ENCODE measurements around the gene GPM6B.

DNA sequence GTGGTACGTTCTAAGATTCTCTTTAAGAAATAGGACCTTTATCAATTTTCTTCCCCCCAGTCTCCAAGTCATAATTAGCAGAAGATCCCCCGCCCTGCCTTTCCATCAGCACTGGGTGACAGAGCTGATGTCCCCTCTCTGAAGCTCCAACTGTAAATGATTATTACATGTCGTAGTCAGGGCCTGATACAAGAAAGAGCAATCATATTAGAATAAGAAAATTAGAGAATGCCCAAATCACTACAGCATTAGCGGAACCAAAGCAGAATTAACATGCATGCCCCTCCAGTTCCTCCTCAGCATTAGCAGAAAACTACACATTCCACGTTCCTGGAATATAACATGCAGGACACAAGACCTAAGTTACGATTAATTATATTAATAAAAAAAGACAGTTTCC, 717 bp downstream of the GPM6B start:
- TF ChIP-seq, protein P1, sequence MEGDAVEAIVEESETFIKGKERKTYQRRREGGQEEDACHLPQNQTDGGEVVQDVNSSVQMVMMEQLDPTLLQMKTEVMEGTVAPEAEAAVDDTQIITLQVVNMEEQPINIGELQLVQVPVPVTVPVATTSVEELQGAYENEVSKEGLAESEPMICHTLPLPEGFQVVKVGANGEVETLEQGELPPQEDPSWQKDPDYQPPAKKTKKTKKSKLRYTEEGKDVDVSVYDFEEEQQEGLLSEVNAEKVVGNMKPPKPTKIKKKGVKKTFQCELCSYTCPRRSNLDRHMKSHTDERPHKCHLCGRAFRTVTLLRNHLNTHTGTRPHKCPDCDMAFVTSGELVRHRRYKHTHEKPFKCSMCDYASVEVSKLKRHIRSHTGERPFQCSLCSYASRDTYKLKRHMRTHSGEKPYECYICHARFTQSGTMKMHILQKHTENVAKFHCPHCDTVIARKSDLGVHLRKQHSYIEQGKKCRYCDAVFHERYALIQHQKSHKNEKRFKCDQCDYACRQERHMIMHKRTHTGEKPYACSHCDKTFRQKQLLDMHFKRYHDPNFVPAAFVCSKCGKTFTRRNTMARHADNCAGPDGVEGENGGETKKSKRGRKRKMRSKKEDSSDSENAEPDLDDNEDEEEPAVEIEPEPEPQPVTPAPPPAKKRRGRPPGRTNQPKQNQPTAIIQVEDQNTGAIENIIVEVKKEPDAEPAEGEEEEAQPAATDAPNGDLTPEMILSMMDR (conservative IDR thresholded peaks at IDR 0.05; ENCODE audit: low read length): no peak
- TF ChIP-seq EZH2phosphoT487 (IDR thresholded peaks at IDR 0.05; ENCODE audit: borderline replicate concordance, low read depth, low read length): no peak
